Endothelial cell of umbilical vein (primary cell): ENCODE data around the gene JUP. TPM values are rescaled to one million over a fixed set of nuclear protein-coding genes. Genes with fewer than 3 reads are reported as not detected.

ENCODE experiments used
- BruUV-seq: library from RNA; stranded (reverse); fragments of 400-500 nt; replicated peaks from 2 replicates; lab custom pipeline; 2021; lab: Mats Ljungman, UMichigan
- CTCF ChIA-PET: fragments of 300-600, 350-600 bp; sonication (Branson Sonifier 250); formaldehyde crosslinking; loops from one replicate; lab custom pipeline; 2021; ENCODE audit warnings: antibody characterized with exemption, inconsistent platforms; lab: Charles Lee
- POLR2A ChIA-PET: fragments of 300-600, 350-600 bp; sonication (Branson Sonifier 250); formaldehyde crosslinking; loops from one replicate; lab custom pipeline; 2021; ENCODE audit warnings: antibody characterized with exemption, inconsistent platforms; lab: Charles Lee
- DNase-seq: peaks from one replicate; pipeline ENCODE4 v3.0.0-alpha.2; 2011; ENCODE audit warnings: low read depth, low spot score
- FAIRE-seq: peaks from 2 replicates; lab custom pipeline; 2011; peaks lifted over from hg19 to GRCh38; lab: Jason Lieb, UNC
- H2AFZ ChIP-seq: 2 replicates; pipeline ENCODE4 v1.6.0; 2012; ENCODE audit warnings: low read depth, low read length, control low read depth, inconsistent platforms
- H3K27ac ChIP-seq: 2 replicates; pipeline ENCODE4 v1.5.1; 2011; ENCODE audit warnings: low read depth, mild to moderate bottlenecking, control low read depth, low read length, moderate library complexity; ENCODE audit not compliant: insufficient read depth
- H3K27me3 ChIP-seq, 2 experiments: 2 replicates each; pipeline versions ENCODE4 v1.6.0 to v1.6.1; 2011; ENCODE audit warnings: low read length in 2 of 2, mixed read lengths in 1 of 2; ENCODE audit not compliant: control insufficient read depth in 2 of 2, insufficient read depth in 2 of 2
- H3K36me3 ChIP-seq, 2 experiments: 2 replicates in 1 of 2; 3 replicates in 1 of 2; pipeline ENCODE4 v1.5.1; 2011; ENCODE audit warnings: low read length in 2 of 2, mild to moderate bottlenecking in 1 of 2, moderate library complexity in 1 of 2; ENCODE audit not compliant: control insufficient read depth in 2 of 2, insufficient read depth in 2 of 2; ENCODE audit errors: extremely low read depth in 1 of 2
- H3K4me1 ChIP-seq: 3 replicates; pipeline ENCODE4 v1.5.1; 2011; ENCODE audit warnings: mild to moderate bottlenecking, low read length; ENCODE audit not compliant: control insufficient read depth, insufficient read depth; ENCODE audit errors: extremely low read depth
- H3K4me2 ChIP-seq: 2 replicates; pipeline ENCODE4 v1.6.1; 2011; ENCODE audit warnings: low read length, control low read depth, mixed read lengths; ENCODE audit not compliant: insufficient read depth
- H3K4me3 ChIP-seq, 3 experiments: fragments of 200-600 bp in 1 of 3; sonication (generic), shearing (Covaris generic) in 1 of 3; replicated peaks in 1 of 3; 2 replicates each; pipeline ENCODE4 v1.5.1; 2011 to 2016; ENCODE audit warnings: control low read depth in 3 of 3, low read length in 3 of 3, mild to moderate bottlenecking in 2 of 3, inconsistent platforms in 1 of 3, low read depth in 1 of 3, moderate library complexity in 1 of 3; ENCODE audit not compliant: insufficient read depth in 1 of 3
- H3K79me2 ChIP-seq: 2 replicates; pipeline ENCODE4 v1.6.0; 2012; ENCODE audit warnings: low read length, inconsistent platforms; ENCODE audit not compliant: control insufficient read depth, insufficient read depth
- H3K9ac ChIP-seq: replicated peaks from 2 replicates; pipeline ENCODE3; 2011; ENCODE audit warnings: low read length, control low read depth; ENCODE audit not compliant: insufficient read depth; ENCODE audit errors: extremely low read depth
- H3K9me1 ChIP-seq: replicated peaks from 3 replicates; pipeline ENCODE4 v1.6.0; 2011; ENCODE audit warnings: mild to moderate bottlenecking, low read length; ENCODE audit not compliant: control insufficient read depth, insufficient read depth; ENCODE audit errors: extremely low read depth
- H3K9me3 ChIP-seq: replicated peaks from 2 replicates; pipeline ENCODE4 v1.5.1; 2012; ENCODE audit warnings: low read length, inconsistent platforms; ENCODE audit not compliant: control insufficient read depth, insufficient read depth
- H4K20me1 ChIP-seq: replicated peaks from 2 replicates; pipeline ENCODE3; 2011; ENCODE audit warnings: mild to moderate bottlenecking, low read length; ENCODE audit not compliant: control insufficient read depth, insufficient read depth; ENCODE audit errors: extremely low read depth
- EZH2 ChIP-seq: IDR thresholded peaks from 2 replicates; pipeline ENCODE4 v1.6.1; 2012; ENCODE audit warnings: borderline replicate concordance, low read depth, mild to moderate bottlenecking, moderate library complexity, low read length, inconsistent platforms; ENCODE audit not compliant: severe bottlenecking
- FOS ChIP-seq: IDR thresholded peaks from 2 replicates; pipeline ENCODE4 v1.6.1; 2011; ENCODE audit warnings: mild to moderate bottlenecking, low read length, moderate library complexity, borderline replicate concordance; ENCODE audit not compliant: insufficient read depth
- GATA2 ChIP-seq: IDR thresholded peaks from 2 replicates; pipeline ENCODE4 v1.7.0; 2011; ENCODE audit warnings: low read depth, mild to moderate bottlenecking, moderate library complexity, mixed read lengths, low read length; ENCODE audit not compliant: insufficient read length, insufficient read depth
- JUN ChIP-seq: IDR thresholded peaks from 2 replicates; pipeline ENCODE4 v1.6.1; 2011; ENCODE audit warnings: borderline replicate concordance, low read depth; ENCODE audit not compliant: insufficient read length, insufficient read depth
- MAX ChIP-seq: IDR thresholded peaks from 2 replicates; pipeline ENCODE4 v1.6.1; 2011; ENCODE audit not compliant: insufficient read depth, insufficient read length
- MYC ChIP-seq: IDR thresholded peaks from one replicate; pipeline ENCODE4 v1.6.1; 2011; ENCODE audit warnings: mild to moderate bottlenecking, low read depth, low read length
- POLR2A ChIP-seq: IDR thresholded peaks from 2 replicates; pipeline ENCODE4 v1.6.1; 2012; ENCODE audit warnings: low read depth, mild to moderate bottlenecking, control low read depth, low read length
- POLR2AphosphoS5 ChIP-seq: IDR thresholded peaks from 2 replicates; pipeline ENCODE4 v1.6.1; 2012; ENCODE audit warnings: low read depth, mild to moderate bottlenecking, control low read depth, low read length, moderate library complexity; ENCODE audit not compliant: insufficient read depth
- dilution Hi-C: fragments of 300-500 bp; cut with MboI; formaldehyde crosslinking; loops from one replicate; pipeline ENCODE4 v1.15.0; 2019; ENCODE audit warnings: low sequenced_read_pairs; ENCODE audit not compliant: extremely low pct_ligation_motif_present
- intact Hi-C: fragments of 100-400 bp; cut with micrococcal nuclease; formaldehyde crosslinking; loops from one replicate; pipeline ENCODE4 v1.10.0; 2022
- polyA plus RNA-seq, 4 experiments: library from polyadenylated mRNA; depleted of rRNA in 3 of 4; stranded (reverse) in 3 of 4; unstranded in 1 of 4; fragments of >200 nt; gene quantifications; 2 replicates each; pipeline versions ENCODE4 v1.2.1 to v1.2.3, GENCODE V29; 2011 to 2012; ENCODE audit warnings: missing spikeins in 1 of 4
- total RNA-seq: library from RNA; stranded (reverse); gene quantifications from 2 replicates; pipeline ENCODE4 v1.2.3, GENCODE V29; 2021
- TF ChIP-seq, protein P1 (sequence below), 2 donors: IDR thresholded peaks; 1 replicate in 1 of 2; 2 replicates in 1 of 2; pipeline ENCODE4 v1.5.1; 2011; ENCODE audit warnings: low read length in 2 of 2, mild to moderate bottlenecking in 2 of 2, moderate library complexity in 2 of 2, control low read depth in 1 of 2, inconsistent platforms in 1 of 2, low read depth in 1 of 2; ENCODE audit not compliant: insufficient read depth in 1 of 2; ENCODE audit errors: extremely low read depth in 1 of 2

JUP gene
- total and polyA plus RNA-seq, 2 donors (not counting 3 experiments of a cell fraction or from before 2014, with no cell fraction given): 98.0 to 171 TPM

- intact Hi-C loops: loop anchor here (5.0 kb wide), 1 partner anchor 152 kb away; no protein-coding TSS in a partner anchor
- FAIRE-seq: no peak
- BruUV-seq: no TSS peak
Observed at GRCh38 chr17:41734949-41735313, 51.6 kb downstream of the JUP start.

More at GRCh38 chr17:41734949-41735313, 51.6 kb downstream of the JUP start:
- H3K9me1 ChIP-seq: no peaks in the 10 kb centered on the region
- no peaks in the 10 kb centered on the region for H4K20me1 ChIP-seq
- POLR2A ChIA-PET: no interaction called here
- H3K4me3 ChIP-seq: peak overlapping the region in 1 of 3 experiments; percentile 14
- TF ChIP-seq JUN (no peak), POLR2A (no peak), FOS (no peak), MYC (no peak), POLR2AphosphoS5 (no peak), GATA2 (no peak), EZH2 (no peak), MAX (no peak)
- TF ChIP-seq, protein P1, sequence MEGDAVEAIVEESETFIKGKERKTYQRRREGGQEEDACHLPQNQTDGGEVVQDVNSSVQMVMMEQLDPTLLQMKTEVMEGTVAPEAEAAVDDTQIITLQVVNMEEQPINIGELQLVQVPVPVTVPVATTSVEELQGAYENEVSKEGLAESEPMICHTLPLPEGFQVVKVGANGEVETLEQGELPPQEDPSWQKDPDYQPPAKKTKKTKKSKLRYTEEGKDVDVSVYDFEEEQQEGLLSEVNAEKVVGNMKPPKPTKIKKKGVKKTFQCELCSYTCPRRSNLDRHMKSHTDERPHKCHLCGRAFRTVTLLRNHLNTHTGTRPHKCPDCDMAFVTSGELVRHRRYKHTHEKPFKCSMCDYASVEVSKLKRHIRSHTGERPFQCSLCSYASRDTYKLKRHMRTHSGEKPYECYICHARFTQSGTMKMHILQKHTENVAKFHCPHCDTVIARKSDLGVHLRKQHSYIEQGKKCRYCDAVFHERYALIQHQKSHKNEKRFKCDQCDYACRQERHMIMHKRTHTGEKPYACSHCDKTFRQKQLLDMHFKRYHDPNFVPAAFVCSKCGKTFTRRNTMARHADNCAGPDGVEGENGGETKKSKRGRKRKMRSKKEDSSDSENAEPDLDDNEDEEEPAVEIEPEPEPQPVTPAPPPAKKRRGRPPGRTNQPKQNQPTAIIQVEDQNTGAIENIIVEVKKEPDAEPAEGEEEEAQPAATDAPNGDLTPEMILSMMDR (IDR thresholded peaks at IDR 0.05; ENCODE audit: extremely low read depth in 1 of 2, insufficient read depth in 1 of 2, low read depth in 1 of 2, low read length in 2 of 2): no peak
- CTCF ChIA-PET: interaction anchor here (1.4 to 4.6 kb wide), 2 partner anchors 39 to 66 kb away, joined by 3 to 50 read pairs; no protein-coding TSS in a partner anchor
- DNase-seq: no peak
- H3K4me1 ChIP-seq: peaks cover 2% of the 10 kb centered on the region
- dilution Hi-C loops: no loop called here
- no peaks in the 10 kb centered on the region for H3K79me2 ChIP-seq
- H3K27ac ChIP-seq: no peak overlapping the region
- H2AFZ ChIP-seq: peak overlapping the region; percentile 48
- H3K36me3 ChIP-seq: no peaks in the 10 kb centered on the region
- H3K9ac ChIP-seq: no peak overlapping the region
- peaks cover 44 to 45% of the 10 kb centered on the region in 2 experiments for H3K27me3 ChIP-seq
- peak overlapping the region; percentile 49 for H3K4me2 ChIP-seq
- no peaks in the 10 kb centered on the region for H3K9me3 ChIP-seq
